OCI-LY1 (cell line): Measurements from ENCODE around the gene AP3D1.
"Not testable (repeated sequence)": the region's sequence is repeated elsewhere in the genome, so short reads cannot be mapped to it uniquely, and the experiment has no call there.

Source experiments
- H2AFZ ChIP-seq: fragments of 200-600 bp; sonication (generic), shearing (Covaris generic); 2 replicates; pipeline ENCODE4 v1.6.0; 2014; ENCODE audit warnings: antibody characterized with exemption, mild to moderate bottlenecking, low read length
- H3F3A ChIP-seq: fragments of 200-600 bp; sonication (generic), shearing (Covaris generic); 2 replicates; pipeline ENCODE4 v1.6.0; 2014; ENCODE audit warnings: mild to moderate bottlenecking, antibody characterized with exemption, low read length, moderate library complexity; ENCODE audit not compliant: insufficient read depth
- H3K27ac ChIP-seq: fragments of 200-600 bp; sonication (generic); 2 replicates; pipeline ENCODE4 v1.5.1; 2014; ENCODE audit warnings: low read length, mixed run types, mild to moderate bottlenecking, low read depth; ENCODE audit not compliant: poor library complexity, severe bottlenecking
- H3K27me3 ChIP-seq: fragments of 200-600 bp; sonication (generic); 2 replicates; pipeline ENCODE4 v1.6.0; 2014; ENCODE audit warnings: antibody characterized with exemption, mild to moderate bottlenecking, low read length, moderate library complexity; ENCODE audit not compliant: insufficient read depth
- H3K36me3 ChIP-seq: fragments of 200-600 bp; sonication (generic); 2 replicates; pipeline ENCODE4 v1.6.1; 2014; ENCODE audit warnings: mild to moderate bottlenecking, antibody characterized with exemption, low read length, moderate library complexity, mixed read lengths; ENCODE audit not compliant: insufficient read depth
- H3K4me1 ChIP-seq: fragments of 200-600 bp; sonication (generic); 2 replicates; pipeline ENCODE4 v1.5.1; 2014; ENCODE audit warnings: mild to moderate bottlenecking, low read length, moderate library complexity; ENCODE audit not compliant: insufficient read depth, severe bottlenecking
- H3K4me2 ChIP-seq: fragments of 200-600 bp; sonication (generic), shearing (Covaris generic); 2 replicates; pipeline ENCODE4 v1.6.1; 2014; ENCODE audit warnings: low read length
- H3K4me3 ChIP-seq: fragments of 200-600 bp; sonication (generic); 2 replicates; pipeline ENCODE4 v1.5.1; 2014; ENCODE audit warnings: low read length, low read depth, mild to moderate bottlenecking, mixed read lengths; ENCODE audit not compliant: poor library complexity, severe bottlenecking
- H3K79me2 ChIP-seq: fragments of 200-600 bp; shearing (Covaris generic); 2 replicates; pipeline ENCODE4 v1.6.1; 2016; ENCODE audit warnings: mixed run types, low read length, mixed read lengths; ENCODE audit not compliant: insufficient read depth
- H3K9ac ChIP-seq: fragments of 200-600 bp; sonication (generic), shearing (Covaris generic); 2 replicates; pipeline ENCODE4 v1.6.1; 2014; ENCODE audit warnings: mild to moderate bottlenecking, low read length, mixed read lengths
- H3K9me2 ChIP-seq: fragments of 200-600 bp; sonication (generic), shearing (Covaris generic); 2 replicates; pipeline ENCODE4 v1.6.1; 2014; ENCODE audit warnings: low read depth, mild to moderate bottlenecking, low read length, mixed read lengths
- H3K9me3 ChIP-seq: fragments of 200-600 bp; shearing (Covaris generic); 2 replicates; pipeline ENCODE4 v1.6.1; 2014; ENCODE audit warnings: low read length, mixed read lengths
- H4K20me1 ChIP-seq: fragments of 200-600 bp; sonication (generic), shearing (Covaris generic); 2 replicates; pipeline ENCODE4 v1.6.0; 2016; ENCODE audit warnings: mild to moderate bottlenecking, low read length; ENCODE audit not compliant: insufficient read depth
- EZH2 ChIP-seq: fragments of 200-600 bp; sonication (generic), shearing (Covaris generic); IDR thresholded peaks from 2 replicates; pipeline ENCODE4 v1.8.0; 2017; ENCODE audit warnings: borderline replicate concordance, mixed run types, mild to moderate bottlenecking, antibody characterized with exemption, low read length, moderate library complexity, mixed read lengths
- TF ChIP-seq, protein P1 (sequence below): fragments of 200-600 bp; sonication (generic), shearing (Covaris generic); IDR thresholded peaks from 2 replicates; pipeline ENCODE4 v1.5.1; 2017; ENCODE audit warnings: mild to moderate bottlenecking, antibody characterized with exemption, low read length, moderate library complexity, mixed read lengths

AP3D1 gene

GRCh38 chr19:2132731-2133490, 18.5 kb downstream of the AP3D1 start:
- no peak overlapping the region for H3K27ac ChIP-seq
- H3K4me3 ChIP-seq = no peak overlapping the region
- H3K4me1 ChIP-seq = no peaks in the 10 kb centered on the region
- H3F3A ChIP-seq = no peaks in the 10 kb centered on the region
- no peaks in the 10 kb centered on the region for H3K27me3 ChIP-seq
- no peak overlapping the region for H3K4me2 ChIP-seq
- peaks cover 30% of the 10 kb centered on the region for H3K36me3 ChIP-seq
- TF ChIP-seq EZH2 = no peak
- TF ChIP-seq, protein P1, sequence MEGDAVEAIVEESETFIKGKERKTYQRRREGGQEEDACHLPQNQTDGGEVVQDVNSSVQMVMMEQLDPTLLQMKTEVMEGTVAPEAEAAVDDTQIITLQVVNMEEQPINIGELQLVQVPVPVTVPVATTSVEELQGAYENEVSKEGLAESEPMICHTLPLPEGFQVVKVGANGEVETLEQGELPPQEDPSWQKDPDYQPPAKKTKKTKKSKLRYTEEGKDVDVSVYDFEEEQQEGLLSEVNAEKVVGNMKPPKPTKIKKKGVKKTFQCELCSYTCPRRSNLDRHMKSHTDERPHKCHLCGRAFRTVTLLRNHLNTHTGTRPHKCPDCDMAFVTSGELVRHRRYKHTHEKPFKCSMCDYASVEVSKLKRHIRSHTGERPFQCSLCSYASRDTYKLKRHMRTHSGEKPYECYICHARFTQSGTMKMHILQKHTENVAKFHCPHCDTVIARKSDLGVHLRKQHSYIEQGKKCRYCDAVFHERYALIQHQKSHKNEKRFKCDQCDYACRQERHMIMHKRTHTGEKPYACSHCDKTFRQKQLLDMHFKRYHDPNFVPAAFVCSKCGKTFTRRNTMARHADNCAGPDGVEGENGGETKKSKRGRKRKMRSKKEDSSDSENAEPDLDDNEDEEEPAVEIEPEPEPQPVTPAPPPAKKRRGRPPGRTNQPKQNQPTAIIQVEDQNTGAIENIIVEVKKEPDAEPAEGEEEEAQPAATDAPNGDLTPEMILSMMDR = no peak
- no peaks in the 10 kb centered on the region for H4K20me1 ChIP-seq
- H3K9ac ChIP-seq = no peak overlapping the region
- H3K9me2 ChIP-seq = no peaks in the 10 kb centered on the region
- H3K9me3 ChIP-seq = no peaks in the 10 kb centered on the region
- no peak overlapping the region for H2AFZ ChIP-seq
- no peaks in the 10 kb centered on the region for H3K79me2 ChIP-seq

DNA sequence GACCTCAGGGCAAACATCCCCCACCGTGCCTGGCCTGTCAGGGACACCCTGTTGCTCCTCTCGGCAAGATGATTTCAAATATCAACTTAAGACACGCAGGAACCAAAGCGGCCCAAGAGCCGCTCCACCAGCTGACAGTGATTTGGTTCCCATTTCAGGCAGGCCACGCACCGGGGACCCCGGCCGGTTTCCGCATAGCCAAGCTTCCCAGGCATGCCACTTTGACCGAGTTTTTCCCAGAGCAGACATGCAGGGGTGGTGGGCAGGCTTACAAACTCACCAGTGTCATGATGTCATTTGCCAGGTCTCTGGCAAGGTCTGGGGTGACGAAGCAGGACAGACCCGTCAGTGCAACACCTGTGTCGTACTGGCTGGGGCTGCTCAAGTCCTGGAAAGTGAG, 19.2 kb downstream of the AP3D1 start:
- Histone ChIP-seq H3F3A (no peaks in the 10 kb centered on the region), H3K27ac (no peak overlapping the region), H3K4me2 (no peak overlapping the region), H3K36me3 (peaks cover 26% of the 10 kb centered on the region), H3K4me3 (no peak overlapping the region), H3K9me3 (no peaks in the 10 kb centered on the region), H3K4me1 (no peaks in the 10 kb centered on the region), H2AFZ (no peak overlapping the region), H4K20me1 (no peaks in the 10 kb centered on the region), H3K79me2 (no peaks in the 10 kb centered on the region), H3K9me2 (no peaks in the 10 kb centered on the region), H3K27me3 (no peaks in the 10 kb centered on the region), H3K9ac (no peak overlapping the region)
- TF ChIP-seq EZH2 = no peak
- TF ChIP-seq, protein P1 = no peak

DNA sequence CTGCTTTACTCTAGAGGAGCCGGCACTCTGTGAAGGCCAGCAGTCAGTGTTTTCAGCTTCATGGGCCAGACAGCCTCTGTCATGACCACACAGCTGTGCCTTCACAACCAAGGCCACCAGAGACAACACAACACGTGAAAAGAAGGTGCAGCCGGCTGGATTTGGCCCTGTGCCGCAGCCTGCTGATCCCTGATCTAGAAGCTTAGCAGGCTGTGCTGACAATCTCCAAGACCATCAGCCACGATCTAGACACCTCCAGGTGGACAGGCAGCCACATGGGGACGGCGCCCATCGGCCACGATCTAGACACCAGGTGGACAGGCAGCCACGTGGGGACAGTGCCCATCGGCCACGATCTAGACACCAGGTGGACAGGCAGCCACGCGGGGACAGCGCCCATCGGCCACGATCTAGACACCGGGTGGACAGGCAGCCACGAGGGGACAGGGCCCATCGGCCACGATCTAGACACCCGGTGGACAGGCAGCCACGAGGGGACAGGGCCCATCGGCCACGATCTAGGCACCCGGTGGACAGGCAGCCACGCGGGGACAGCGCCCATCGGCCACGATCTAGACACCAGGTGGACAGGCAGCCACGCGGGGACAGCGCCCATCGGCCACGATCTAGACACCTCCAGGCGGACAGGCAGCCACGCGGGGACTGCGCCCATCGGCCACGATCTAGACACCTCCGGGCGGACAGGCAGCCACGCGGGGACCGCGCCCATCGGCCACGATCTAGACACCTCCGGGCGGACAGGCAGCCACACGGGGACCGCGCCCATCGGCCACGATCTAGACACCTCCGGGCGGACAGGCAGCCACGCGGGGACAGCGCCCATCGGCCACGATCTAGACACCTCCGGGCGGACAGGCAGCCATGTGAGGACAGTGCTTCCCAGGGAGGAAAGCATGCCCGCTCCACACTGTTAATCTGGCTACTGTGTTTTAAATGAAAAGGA, 20.1 kb downstream of the AP3D1 start:
- not testable (repeated sequence) for H3K27me3 ChIP-seq, H3K9me2 ChIP-seq, H3K79me2 ChIP-seq, H3K9me3 ChIP-seq, H3K4me2 ChIP-seq, H3K9ac ChIP-seq, H3K4me3 ChIP-seq, H3K27ac ChIP-seq, H3F3A ChIP-seq, H2AFZ ChIP-seq, H3K4me1 ChIP-seq, H4K20me1 ChIP-seq
- peaks cover 22% of the 10 kb centered on the region for H3K36me3 ChIP-seq
